CD4-positive, alpha-beta T cell treated with Interleukin-10 for 1 hour (primary cell): ENCODE measurements around the gene GNA14.

Source experiments
- DNase-seq: peaks from one replicate; pipeline ENCODE4 v3.0.0-alpha.2; 2020

The GNA14 gene

DNA sequence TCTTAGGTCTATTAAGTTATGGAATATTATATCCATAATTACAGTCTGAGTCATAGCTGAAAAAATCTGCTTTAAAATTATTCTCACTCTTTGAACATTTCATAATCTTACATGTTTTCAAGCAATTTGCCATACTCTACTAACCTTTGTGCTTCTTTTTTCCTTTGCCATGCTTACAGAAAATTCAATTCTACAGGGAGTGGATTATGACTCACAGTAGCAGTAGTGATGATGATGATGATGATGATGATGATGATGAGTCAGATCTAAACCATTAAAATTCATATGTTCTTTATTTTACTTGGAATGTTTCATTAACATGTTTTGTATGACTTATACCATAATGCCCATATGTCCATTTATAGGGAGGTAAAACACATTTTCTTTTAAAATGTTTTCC lies 263.7 kb downstream of the GNA14 start:
- DNase-seq, result no peak

DNA sequence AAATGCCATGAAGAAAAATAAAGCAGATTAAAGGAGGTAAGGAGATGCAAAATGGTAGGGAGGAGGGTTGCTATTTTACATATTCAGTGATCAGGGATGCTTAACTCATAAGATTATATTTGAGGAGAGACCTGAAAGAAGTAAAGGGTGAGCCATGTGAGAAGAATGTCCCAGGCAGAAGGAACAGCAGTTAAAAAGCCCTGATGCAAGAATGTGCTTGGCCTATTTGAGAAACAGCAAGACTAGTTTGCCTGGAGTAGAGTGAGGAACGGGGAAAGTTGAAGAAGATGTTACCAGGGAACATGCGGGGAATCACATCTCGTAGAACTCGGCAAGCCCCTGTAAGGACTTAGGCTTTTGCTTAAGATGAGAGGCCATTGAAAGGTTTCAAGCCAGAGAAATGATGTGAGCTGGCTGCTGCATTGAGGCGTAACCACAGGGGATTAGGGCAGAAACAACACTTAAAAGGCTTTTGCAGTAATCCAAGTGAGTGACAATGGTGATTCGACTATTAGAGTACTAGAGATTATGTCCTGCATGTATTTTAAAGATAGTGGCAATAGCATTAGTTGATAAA lies 272.1 kb downstream of the GNA14 start:
- DNase-seq, result no peak

DNA sequence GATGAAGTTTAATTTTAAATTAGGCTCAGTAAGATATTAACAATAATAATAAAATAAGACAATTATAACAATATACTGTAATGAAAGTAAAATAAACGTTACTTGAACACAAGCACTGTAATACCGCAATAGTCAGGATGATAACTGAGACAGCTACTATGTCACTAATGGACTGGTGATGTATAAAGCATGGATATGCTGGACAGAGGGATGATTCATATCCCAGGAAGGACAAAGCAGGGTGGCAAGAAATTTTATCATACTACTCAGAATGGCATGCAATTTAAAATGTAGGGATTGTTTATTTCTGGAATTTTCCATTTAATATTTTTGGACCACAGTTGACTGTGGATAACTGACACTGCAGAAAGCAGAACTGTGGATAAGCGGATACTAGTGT lies 273.9 kb downstream of the GNA14 start:
- no peak for DNase-seq
